C4-2B (cell line): ENCODE measurements around the gene REXO4.

ENCODE experiments used
- ZFX ChIP-seq: fragments of 450-650 bp; IDR thresholded peaks from 2 replicates; pipeline ENCODE4 v1.6.1; 2017
- TF ChIP-seq, protein P1 (sequence below): fragments of 450-650 bp; conservative IDR thresholded peaks from 2 replicates; pipeline ENCODE4 v1.5.1; 2017; ENCODE audit warnings: mild to moderate bottlenecking

GRCh38 chr9:133454325-133454724, 36.5 kb upstream of the REXO4 start:
- TF ChIP-seq, protein P1, sequence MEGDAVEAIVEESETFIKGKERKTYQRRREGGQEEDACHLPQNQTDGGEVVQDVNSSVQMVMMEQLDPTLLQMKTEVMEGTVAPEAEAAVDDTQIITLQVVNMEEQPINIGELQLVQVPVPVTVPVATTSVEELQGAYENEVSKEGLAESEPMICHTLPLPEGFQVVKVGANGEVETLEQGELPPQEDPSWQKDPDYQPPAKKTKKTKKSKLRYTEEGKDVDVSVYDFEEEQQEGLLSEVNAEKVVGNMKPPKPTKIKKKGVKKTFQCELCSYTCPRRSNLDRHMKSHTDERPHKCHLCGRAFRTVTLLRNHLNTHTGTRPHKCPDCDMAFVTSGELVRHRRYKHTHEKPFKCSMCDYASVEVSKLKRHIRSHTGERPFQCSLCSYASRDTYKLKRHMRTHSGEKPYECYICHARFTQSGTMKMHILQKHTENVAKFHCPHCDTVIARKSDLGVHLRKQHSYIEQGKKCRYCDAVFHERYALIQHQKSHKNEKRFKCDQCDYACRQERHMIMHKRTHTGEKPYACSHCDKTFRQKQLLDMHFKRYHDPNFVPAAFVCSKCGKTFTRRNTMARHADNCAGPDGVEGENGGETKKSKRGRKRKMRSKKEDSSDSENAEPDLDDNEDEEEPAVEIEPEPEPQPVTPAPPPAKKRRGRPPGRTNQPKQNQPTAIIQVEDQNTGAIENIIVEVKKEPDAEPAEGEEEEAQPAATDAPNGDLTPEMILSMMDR, result no peak
- no peak for TF ChIP-seq ZFX
